Activated naive CD4-positive, alpha-beta T cell (primary cell): ENCODE results near the gene BBC3.

Source experiments
- DNase-seq, 4 experiments: peaks; one replicate each; lab custom pipeline; 2025; lab: John Stamatoyannopoulos, UW

Gene BBC3

DNA sequence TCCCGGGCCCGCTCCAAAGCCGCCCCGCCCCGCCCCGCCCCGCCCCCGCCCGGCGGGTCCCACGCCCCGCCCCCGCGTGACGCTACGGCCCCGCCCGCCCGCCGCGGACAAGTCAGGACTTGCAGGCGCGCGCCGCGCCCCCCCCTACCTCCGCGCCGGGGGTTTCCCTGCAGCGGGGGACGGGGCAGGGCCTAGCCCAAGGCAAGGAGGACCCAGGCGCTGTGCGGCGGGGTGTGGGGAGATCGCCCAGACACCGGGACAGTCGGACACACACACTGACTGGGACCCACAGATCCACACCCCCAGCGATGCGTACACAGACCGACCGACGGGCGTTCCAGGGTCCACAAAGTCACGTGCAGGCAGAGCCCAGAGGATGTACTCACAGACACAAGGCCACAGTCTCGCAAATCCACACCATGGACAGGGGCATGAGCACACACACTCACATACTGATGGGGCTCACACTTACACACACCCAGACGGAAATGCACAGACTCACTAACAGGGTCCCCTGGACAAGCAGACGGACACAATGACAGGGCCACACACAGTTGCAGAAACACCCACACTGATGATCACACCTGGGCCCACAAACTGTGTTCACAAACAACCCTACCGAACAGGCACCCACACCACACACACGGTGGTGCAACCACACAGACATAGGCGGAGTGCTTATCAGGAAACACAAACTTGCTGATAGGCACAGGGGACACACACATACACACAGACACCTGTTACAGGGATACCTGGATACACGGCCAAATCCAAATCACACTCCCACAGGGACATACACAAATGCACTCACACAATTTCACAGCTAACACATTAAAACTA lies 436 bp upstream of the BBC3 start:
- DNase-seq = peak; percentile 56 to 92 (median 78)

DNA sequence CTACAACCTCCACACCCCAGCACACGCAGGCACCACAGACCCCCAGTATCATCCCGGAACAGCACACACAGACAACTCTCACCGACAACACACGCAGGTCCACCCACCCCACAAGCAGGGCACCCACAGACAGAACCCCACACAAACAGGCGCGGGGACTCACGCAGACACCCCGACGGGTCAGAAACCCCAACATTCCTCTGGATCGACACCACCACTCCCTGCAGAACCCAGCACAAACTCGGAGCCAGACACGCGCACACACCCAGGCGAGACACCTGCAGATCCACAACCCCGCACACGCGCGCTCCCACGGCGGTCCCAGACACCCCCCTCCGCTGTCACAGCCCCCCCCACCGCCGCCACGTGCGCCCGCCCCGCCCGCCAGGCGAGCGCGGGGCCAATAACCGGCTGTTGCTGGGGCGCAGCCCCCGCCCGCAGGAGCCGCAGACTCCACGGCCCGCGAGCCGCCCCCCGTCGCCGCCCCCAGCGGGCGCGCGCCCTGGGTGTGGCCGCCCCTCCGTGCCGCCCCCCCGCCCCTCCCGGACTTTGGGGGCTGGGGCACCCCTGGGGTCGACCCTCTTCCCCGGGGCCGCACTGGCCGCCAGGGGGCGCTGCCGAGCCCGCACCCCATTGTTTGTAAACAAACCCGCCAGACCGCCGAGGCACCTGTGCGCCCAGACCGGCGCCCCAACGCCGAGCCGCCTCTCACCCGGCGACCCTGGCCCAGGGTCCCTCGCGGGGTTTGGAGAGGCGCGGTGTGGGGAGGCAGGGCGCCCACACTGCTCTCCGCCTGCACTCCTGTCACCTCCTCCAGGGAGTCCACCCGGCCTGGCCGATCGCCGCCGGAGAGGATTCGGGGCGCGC lies 712 bp downstream of the BBC3 start:
- peak; percentile 59 to 86 (median 68) for DNase-seq

DNA sequence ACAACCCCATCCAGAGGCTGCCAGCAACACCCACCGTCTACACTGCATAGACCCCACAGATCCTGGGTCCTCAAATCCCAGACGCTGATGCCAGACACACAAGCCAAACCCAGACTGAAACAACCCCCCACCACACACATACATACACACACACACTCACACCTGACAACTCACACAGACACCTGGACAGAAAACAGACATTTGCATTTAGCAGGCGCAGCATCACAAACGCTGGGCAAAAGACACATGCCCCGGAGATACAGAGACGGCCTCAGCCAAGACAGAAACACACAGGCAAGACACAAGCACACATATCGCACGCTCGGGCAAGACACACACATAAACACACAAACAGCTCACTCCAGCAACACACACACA lies 1.3 kb downstream of the BBC3 start:
- DNase-seq = no peak

DNA sequence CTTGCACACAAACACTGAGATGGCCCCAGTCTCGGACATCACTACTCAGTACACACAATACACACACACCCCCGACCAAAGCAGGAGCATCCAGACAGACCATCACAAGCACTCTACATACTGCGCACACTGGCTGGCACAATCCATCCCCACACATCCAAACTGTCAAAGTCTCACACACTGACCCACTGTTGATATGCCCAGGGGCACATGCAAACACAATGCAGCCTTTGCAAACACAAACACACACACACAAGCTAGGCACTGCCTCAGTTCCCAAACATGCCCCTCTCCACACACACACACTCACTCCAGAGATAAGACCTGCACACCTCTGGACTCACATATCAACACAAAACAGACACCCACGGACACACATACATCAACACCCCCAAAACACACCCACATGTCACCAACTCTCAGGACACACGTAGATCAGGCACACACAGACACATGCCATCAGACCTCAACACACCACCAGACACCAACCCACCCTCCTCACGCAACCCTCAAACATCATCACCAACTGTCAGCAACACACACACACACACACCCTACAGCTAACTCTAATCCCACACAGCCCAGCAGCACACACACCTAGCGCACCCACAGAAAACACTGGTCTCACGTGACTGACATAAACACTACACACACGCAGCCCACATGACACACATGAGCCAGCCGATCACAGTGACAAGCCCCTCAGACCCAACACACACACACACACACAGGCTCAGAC lies 1.9 kb downstream of the BBC3 start:
- DNase-seq = peak in 1 of 4 experiments; percentile 22

DNA sequence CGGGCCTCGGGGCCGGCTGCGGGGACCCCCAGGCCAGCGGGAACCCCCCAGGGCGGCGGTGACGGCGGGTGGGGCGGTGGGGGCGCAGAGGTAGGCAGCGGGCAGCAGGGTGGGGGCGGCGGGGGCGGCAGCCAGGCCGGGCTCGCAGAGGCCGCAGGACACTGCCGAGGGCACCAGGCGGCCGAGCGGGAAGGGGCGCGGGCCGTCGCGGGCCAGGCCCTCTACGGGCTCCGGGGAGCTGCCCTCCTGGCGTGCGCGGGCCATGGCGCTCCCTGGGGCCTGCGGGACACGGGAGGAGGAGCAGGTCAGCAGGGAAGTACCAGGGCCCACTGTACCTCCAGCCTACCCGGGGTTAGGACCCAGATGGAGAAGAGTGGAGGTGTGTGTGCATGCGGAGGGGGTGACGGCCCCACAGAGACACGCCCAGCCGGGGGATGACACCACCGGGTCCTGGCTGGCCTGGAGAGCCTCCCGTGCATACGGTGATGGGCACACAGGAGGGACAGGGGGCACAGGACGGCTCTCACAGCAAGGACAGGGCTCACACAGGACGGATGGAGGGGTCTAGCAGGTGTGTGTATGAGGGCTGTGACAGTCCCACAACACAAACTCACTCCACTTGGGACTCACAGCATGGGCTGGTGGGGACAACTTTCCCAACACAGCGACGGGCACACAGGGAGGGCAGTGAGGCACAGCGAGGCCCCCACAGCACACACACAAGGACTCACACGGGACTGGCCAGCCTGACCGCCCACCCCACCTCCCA lies 2.6 kb downstream of the BBC3 start:
- peak in 2 of 4 experiments; percentile 21 to 45 for DNase-seq

DNA sequence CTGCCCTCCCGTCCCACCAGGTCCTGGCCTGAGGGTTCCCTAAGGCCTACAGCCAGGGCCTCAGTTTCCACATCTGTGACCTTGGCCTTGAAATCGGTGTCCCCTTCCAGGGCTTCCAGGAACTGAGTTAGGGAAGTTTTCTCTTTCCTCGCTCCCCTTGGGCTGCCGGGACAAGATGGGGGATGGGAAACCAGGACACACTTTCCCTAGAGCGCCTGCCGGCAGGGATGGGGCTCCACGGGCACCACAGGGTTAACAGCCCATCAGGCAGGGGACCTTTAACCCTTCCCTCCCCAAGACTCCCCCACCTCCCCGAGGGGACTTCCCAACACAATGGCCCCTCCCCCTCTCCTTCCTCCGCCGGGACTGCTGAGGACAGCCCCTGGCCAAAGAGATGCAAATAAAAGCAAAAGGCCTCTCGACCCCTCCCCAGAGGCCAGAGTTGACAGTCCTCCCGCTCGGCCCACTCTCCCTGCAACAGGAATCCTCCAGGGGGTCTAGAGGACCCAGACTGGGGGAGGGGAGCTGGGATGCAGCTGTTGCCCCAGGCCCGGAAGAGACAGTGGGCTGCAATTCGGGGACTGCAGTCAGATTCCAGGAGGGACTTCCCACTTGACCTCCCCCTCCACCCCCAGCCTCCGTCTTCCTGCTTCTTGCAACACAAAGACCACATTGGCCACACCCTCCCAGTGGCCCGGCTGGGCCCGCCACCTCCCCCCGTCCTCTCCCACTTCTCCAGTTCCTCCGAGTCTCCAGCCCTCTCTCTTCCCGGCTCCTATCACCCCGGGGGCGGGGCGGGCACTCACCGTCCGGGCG lies 3.4 kb downstream of the BBC3 start:
- DNase-seq = peak in 1 of 4 experiments; percentile 27

DNA sequence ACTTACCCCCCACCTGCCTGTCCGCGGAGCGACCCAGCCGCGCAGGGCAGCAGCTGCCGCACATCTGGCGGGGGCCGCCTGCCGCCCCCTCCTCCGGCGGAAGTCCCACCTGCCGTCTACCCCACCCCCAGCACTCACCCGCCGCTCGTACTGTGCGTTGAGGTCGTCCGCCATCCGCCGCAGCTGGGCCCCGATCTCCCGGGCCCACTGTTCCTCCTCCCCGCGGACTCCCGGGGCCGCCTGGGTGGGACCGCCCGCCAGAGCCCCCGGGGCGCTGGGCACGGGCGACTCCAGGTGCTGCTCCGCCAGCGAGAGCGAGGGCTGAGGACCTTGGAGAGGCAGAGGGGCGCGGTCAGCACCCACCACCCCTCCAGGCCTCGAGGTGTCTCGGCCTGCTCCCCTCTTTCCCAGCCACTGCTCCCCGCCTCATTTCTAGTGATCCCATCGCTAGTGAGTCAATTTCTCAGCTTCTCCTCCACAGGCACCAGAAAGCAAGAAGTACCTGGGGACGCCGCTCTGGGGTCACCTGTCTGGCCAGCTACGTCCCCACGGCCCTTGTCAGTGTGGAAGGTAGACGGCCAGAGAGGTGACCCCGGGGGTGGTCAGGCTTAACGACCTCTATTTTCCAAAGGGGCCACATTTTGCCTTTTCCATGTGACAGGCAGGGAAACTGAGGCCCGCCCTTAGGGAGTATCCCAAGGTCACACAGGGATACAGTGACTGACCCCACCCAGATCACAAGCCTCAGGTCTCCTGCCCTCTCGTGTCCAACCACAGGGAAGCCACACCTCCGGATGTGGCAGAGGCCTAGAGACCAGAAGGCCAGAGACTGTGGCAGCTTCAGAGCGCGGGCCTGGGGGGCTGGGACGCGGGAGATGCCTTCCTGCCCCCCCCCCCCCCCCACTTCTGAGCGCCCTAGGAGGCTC lies 4.3 kb downstream of the BBC3 start:
- DNase-seq = peak in 2 of 4 experiments; percentile 16 to 24

DNA sequence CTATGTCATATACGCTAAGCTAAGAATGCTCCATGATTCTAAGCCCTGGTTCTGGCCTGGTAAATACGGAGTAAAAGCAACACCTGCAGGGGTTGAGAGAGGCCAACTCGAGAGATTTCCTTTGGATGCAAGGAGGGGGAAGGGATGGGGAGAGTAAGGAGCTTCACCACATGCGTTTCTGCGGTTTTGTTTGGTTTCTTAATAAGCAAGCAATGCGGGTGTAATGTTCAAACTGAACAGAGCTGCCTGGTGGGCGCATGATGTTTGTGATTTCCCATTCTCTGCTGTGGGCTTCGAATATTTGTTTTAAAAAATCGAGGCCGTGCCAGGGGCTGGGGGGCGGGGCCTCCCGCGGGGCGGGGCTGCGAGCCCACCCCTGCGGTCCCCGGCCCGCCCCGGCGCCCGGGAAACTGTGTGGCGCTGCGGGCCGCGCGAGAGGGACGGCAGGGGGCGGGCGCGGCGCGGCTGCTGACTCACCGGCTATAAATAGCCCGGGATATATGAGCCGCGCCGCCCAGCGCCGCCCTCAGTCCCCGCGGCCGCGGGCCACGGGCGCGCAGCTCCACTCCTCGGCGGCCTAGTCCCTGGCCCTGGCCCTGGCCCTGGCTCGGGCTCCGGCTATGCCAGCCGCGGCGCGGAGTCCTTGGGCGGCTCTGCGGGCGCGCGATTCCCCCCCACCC lies 5.1 kb downstream of the BBC3 start:
- peak; percentile 54 to 84 (median 70) for DNase-seq

DNA sequence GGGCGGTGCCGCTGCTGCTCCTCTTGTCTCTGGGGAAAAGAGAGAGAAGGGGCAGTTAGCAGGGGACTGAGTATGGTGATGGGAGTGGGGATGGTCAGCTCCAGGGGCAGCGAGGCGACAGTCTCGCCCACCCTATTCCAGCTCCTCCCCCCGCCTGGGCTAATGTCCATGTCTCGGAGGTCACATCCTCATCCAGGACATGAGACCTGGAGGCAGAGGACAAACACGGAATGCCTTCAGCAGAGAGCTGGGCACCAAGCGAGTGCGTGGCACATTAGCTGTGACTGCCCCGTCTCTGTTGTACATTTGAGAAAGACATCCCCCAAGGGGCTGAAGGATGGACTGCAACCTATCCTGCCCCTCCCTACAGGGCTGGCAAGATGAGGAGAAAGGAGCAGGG lies 9.1 kb downstream of the BBC3 start:
- no peak for DNase-seq

DNA sequence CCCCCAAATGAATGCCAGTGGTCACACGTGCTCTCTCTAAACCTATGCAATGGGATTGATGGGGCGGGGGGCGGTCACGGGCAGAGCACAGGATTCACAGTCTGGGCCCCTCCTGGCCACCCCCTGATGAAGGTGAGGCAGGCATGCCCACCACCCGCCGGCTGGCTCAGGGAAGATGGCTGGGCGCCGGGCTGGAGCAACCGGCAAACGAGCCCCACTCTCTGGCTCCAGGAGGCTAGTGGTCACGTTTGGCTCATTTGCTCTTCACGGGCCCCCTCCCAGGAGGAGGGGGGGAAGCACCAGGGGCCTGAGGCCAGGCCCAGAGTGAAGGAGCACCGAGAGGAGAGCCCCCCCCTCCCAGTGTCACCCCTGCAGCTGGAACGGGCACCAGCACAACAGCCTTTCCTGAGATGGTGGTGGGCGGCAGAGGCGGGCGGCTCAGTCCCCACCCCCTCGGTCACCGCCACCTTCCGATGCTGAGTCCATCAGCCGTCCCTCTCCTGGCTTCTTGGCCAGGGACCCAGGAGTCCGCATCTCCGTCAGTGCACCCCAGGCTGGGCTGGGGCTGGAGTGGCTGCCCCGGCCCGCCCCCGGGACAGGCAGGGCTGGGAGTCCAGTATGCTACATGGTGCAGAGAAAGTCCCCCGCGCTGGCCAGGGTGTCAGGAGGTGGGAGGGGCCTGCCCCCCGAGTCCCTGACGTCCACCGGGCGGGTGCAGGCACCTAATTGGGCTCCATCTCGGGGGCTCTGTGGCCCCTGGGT lies 9.7 kb downstream of the BBC3 start:
- no peak for DNase-seq

DNA sequence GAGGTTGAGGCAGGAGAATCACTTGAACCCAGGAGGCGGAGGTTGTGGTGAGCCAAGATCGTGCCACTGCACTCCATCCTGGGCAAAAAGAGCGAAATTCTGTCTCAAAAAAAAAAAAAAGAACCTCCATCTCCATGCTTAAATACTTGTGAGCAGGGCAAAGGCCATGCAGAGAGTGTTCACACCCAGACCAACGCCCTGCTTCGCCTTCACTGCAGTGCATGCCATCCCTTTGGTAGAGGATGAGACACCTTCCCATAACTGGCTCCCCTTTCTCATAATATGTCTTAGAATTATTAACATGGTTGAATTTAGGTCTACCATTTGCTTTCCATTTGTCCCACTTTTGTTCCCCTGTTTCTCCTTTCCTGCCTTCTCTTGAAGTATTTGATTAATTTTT lies 15.4 kb downstream of the BBC3 start:
- no peak for DNase-seq

DNA sequence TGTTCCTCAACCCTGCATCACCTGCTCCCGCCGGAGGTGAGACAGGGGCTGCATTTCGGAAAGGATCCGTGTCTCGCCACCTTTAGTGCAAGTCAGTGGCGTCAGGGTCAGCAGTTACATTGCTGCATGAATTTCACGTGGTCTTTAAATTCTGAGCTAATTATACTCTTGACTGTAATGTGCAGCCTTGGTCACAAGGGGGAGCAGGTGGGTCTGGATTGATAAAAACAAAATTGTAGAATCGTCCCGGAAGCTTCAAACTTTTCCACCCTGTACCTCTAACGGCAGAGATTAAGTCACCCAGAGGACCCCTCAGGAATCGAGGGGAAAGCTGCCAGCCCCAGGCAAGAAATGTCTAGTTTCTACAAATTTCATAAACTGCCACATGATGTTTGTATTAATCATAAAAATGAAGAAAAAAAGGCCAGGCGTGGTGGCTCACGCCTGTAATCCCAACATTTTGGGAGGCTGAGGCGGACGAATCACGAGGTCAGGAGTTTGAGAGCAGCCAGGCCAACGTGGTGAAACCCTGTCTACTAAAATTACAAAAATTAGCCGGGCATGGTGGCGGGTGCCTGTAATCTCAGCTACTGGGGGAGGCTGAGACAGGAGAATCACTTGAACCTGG lies 20.2 kb downstream of the BBC3 start:
- peak; percentile 38 to 67 (median 62) for DNase-seq

DNA sequence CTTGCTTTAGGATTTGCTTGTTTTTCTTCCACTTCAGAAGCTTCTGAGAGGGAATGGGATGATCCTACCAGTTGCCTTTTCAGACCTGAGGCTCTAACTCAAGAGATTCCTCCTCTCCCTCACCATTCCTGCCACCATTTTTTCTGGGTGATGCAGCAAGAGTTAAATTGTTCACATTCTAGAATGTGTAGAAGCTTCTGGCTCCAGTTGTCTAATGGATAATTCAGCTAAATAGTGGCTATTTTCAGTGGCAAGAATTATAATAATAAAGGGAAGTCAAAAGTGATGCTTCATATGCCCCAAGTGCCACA lies 20.9 kb downstream of the BBC3 start:
- no peak for DNase-seq

DNA sequence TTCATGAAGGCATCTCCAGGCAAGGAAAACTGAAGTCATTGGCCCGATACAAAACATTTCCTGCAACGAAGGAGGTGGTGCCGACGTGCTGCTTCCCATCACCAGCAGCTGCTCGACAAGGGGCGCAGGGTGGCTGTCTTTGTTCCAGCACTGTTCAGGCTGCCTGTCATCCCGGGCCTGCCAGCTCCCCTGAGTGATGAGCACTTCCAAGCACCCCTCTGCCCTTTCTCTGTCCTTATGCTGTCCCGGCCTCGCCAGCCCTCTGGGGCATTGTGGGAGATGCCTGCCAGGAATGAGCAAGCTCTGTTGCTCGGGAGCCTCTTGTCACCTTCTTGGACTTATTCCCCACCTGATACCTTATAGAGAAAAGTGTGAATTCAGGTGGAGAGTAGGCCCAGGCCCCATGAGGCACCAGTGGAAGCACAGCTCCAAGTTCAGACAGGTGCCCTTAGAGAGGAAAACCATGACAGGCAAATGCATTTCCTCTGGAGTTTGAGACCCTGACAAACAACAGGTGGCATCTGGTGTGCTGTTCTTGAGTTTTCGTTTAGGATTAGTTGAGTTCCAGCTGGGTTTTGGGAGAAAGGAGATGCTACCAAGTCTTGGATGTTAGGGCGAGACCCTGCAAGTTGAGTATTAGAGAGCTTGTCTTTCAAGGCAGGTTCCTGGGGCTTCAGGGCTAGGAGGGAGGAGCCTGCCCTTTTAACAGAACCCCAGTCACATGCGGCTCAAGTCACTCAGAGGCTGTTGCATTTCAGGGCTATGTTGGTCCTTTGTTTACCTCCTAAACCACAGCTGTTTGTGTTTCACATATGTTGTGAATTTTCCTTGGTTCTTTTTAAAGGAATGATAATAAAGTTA lies 21.4 kb downstream of the BBC3 start:
- DNase-seq = no peak

DNA sequence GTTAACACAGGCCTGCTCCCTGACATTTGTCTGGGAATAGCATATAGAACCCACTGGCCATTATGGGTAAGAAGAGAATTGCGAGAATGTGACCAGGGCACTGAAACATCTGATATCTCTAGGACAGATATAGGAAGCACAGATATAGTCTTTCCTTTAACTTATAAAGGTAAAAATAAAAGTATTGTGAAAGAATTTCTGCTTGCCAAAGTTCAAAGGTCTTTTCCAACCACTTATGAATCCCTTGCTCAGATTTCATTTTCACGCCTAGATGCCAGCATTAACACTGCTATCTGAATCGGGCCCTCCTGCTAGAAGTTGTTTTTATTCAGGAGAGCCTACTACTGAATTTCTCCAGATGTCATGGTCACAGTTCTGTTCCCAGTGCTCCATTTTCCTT lies 27.7 kb downstream of the BBC3 start:
- no peak for DNase-seq

DNA sequence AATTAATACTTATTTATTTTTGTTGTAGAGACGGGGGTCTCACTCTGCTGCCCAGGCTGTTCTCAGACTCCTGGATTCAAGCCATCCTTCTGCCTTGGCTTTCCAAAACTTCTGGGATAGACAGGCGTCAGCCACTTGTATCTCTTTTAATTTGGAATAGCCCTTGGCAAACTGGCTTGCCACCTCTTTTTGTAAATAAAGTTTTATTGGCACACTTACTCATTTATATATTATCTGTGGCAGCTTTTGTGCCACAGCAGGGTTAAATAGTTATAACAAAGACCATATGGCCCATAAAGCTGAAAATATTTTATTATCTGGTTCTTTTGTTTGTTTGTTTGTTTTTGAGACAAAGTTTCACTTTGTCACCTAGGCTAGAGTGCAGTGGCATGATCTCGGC lies 30.5 kb downstream of the BBC3 start:
- no peak for DNase-seq

DNA sequence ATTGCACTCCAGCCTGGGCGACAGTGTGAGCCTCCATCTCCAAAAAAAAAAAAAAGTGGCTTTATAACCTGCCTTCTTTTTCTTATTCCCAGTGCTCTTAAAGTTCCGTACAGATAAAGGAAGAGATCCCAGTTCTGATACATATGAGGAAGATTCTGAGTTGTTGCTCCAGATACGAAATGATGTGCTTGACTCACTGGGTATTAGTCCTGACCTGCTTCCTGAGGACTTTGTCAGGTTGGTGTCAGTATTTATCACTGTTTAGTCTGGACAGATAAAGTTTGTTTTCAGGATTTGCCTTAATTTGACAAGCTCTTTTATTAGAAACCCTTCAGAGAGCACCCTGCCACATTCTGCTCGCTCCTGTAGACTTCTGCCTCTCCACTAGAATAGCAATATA lies 33.9 kb downstream of the BBC3 start:
- no peak for DNase-seq
